HL-60 (cell line): Measurements from ENCODE around the gene CAMK2B.

Experiments
- DNase-seq, 2 experiments: peaks; one replicate each; pipeline ENCODE4 v3.0.0-alpha.2; 2010 to 2020; ENCODE audit warnings: low read depth in 1 of 2, low spot score in 1 of 2
- H3K27ac ChIP-seq: fragments of 250-450 bp; sonication (Bioruptor Pico); replicated peaks from 2 replicates; pipeline ENCODE4 v1.5.1; 2020; ENCODE audit warnings: mild to moderate bottlenecking, moderate library complexity
- H3K27me3 ChIP-seq: fragments of 250-450 bp; sonication (Bioruptor Pico); 2 replicates; pipeline ENCODE4 v1.5.1; 2021; ENCODE audit warnings: mild to moderate bottlenecking, moderate library complexity; ENCODE audit not compliant: insufficient read depth, poor library complexity, severe bottlenecking
- H3K4me3 ChIP-seq: replicated peaks from 2 replicates; pipeline ENCODE4 v1.5.1; 2011; ENCODE audit warnings: mild to moderate bottlenecking, control low read depth, low read length; ENCODE audit not compliant: insufficient read depth
- GABPA ChIP-seq: IDR thresholded peaks from 2 replicates; pipeline ENCODE4 v1.6.1; 2012; ENCODE audit warnings: low read depth
- POLR2AphosphoS5 ChIP-seq: IDR thresholded peaks from 2 replicates; pipeline ENCODE4 v1.6.1; 2012; ENCODE audit warnings: low read depth
- SPI1 ChIP-seq: IDR thresholded peaks from 2 replicates; pipeline ENCODE4 v1.6.1; 2012; ENCODE audit warnings: low read depth, mild to moderate bottlenecking, borderline replicate concordance
- TF ChIP-seq, protein P1 (sequence below): IDR thresholded peaks from one replicate; pipeline ENCODE4 v1.5.1; 2011; ENCODE audit warnings: low read length, control low read depth, inconsistent platforms; ENCODE audit not compliant: insufficient read depth
- TF ChIP-seq, protein P2 (sequence below): IDR thresholded peaks from 2 replicates; pipeline ENCODE4 v1.6.1; 2012; ENCODE audit warnings: low read depth; ENCODE audit not compliant: insufficient replicate concordance

The CAMK2B gene

DNA sequence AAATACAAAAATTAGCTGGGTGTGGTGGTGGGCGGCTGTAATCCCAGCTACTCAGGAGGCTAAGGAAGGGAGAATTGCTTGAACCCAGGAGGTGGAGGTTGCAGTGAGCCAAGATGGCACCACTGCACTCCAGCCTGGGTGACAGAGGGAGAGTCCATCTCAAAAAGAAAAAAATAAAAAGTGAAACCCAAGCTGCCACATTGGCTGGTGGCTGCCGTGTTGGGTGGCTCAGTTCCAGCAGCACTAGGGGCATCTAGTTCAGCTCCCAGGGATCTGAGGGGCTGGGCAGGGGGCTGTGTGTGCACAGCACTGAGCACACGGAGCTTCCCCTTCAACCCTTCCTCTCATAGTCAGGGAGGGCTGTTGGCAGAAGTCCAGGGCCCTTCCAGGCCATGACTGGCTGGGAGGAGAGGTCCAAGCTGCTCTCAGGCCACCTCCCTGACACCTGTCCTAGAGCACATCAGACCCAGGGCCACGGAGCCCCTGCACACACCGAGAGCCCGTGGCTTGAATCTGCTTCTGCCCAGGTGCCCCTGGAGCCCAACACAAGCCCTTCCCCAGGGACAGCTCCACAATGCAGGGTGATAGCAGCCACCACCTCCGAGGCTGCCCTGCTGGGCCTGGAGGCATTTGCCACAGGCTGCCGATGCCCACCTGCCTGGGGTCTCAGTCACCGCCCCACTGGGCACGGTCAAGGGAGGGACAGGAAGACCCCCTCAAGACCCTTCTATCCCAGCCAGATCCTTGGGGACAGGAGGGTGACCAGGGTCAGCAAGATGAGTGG is 77.3 kb downstream of the CAMK2B start:
- no peak overlapping the region for H3K4me3 ChIP-seq
- TF ChIP-seq, protein P1, sequence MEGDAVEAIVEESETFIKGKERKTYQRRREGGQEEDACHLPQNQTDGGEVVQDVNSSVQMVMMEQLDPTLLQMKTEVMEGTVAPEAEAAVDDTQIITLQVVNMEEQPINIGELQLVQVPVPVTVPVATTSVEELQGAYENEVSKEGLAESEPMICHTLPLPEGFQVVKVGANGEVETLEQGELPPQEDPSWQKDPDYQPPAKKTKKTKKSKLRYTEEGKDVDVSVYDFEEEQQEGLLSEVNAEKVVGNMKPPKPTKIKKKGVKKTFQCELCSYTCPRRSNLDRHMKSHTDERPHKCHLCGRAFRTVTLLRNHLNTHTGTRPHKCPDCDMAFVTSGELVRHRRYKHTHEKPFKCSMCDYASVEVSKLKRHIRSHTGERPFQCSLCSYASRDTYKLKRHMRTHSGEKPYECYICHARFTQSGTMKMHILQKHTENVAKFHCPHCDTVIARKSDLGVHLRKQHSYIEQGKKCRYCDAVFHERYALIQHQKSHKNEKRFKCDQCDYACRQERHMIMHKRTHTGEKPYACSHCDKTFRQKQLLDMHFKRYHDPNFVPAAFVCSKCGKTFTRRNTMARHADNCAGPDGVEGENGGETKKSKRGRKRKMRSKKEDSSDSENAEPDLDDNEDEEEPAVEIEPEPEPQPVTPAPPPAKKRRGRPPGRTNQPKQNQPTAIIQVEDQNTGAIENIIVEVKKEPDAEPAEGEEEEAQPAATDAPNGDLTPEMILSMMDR = no peak
- no peak overlapping the region for H3K27ac ChIP-seq
- no peak for DNase-seq
- H3K27me3 ChIP-seq = no peaks in the 10 kb centered on the region

DNA sequence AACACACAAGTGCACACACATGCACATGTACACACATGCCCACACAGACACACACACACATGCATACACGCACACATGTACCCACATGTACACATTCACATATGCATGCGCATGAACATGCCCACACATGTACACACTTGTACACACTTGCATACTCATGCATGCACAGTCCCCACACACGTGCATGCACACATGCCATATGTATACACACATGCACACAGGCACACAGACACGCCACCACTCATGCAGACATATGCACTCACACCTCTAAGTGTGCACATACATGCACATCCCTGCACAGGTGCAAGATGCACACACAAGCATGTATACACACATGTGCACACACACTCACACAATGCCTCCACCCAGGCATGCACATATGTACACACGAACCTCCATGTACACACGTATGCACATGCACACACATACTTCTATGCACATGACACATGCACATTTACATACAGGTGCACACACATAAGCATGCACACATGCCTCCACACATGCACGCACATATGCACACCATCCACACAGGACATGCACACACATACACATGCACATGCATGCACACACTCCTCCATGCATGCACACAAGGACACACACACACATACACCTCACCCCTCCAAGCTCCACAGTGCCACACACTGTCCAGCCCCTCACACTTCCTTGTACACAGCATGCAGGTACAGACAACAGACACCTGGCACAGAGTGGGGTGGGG is 78.8 kb downstream of the CAMK2B start:
- TF ChIP-seq POLR2AphosphoS5 = no peak
- TF ChIP-seq, protein P2, sequence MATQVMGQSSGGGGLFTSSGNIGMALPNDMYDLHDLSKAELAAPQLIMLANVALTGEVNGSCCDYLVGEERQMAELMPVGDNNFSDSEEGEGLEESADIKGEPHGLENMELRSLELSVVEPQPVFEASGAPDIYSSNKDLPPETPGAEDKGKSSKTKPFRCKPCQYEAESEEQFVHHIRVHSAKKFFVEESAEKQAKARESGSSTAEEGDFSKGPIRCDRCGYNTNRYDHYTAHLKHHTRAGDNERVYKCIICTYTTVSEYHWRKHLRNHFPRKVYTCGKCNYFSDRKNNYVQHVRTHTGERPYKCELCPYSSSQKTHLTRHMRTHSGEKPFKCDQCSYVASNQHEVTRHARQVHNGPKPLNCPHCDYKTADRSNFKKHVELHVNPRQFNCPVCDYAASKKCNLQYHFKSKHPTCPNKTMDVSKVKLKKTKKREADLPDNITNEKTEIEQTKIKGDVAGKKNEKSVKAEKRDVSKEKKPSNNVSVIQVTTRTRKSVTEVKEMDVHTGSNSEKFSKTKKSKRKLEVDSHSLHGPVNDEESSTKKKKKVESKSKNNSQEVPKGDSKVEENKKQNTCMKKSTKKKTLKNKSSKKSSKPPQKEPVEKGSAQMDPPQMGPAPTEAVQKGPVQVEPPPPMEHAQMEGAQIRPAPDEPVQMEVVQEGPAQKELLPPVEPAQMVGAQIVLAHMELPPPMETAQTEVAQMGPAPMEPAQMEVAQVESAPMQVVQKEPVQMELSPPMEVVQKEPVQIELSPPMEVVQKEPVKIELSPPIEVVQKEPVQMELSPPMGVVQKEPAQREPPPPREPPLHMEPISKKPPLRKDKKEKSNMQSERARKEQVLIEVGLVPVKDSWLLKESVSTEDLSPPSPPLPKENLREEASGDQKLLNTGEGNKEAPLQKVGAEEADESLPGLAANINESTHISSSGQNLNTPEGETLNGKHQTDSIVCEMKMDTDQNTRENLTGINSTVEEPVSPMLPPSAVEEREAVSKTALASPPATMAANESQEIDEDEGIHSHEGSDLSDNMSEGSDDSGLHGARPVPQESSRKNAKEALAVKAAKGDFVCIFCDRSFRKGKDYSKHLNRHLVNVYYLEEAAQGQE = no peak
- no peak for TF ChIP-seq GABPA
- no peak for TF ChIP-seq SPI1
- TF ChIP-seq, protein P1 = no peak
- H3K4me3 ChIP-seq = no peak overlapping the region
- H3K27me3 ChIP-seq = no peaks in the 10 kb centered on the region
- DNase-seq = no peak
- no peak overlapping the region for H3K27ac ChIP-seq

- Histone ChIP-seq H3K27ac (no peak overlapping the region), H3K27me3 (no peaks in the 10 kb centered on the region), H3K4me3 (no peak overlapping the region)
- DNase-seq = peak in 1 of 2 experiments; percentile 7
- TF ChIP-seq, protein P1 = peak; percentile 9
- TF ChIP-seq SPI1 (no peak), POLR2AphosphoS5 (no peak), GABPA (no peak)
- TF ChIP-seq, protein P2 = no peak
Measured at GRCh38 chr7:44244282-44244681, 81.1 kb downstream of the CAMK2B start.
